Subcutaneous abdominal adipose tissue (tissue), 5 donors: Measurements from ENCODE around the gene RTCA.
A peak's percentile ranks its signal among the peaks of the same experiment; 100 is the strongest.
"Not testable (repeated sequence)": the region's sequence is repeated elsewhere in the genome, so short reads cannot be mapped to it uniquely, and the experiment has no call there.

Experiments used
- H3K27ac ChIP-seq: one replicate; pipeline ENCODE4 v1.7.0; 2013; ENCODE audit warnings: low read depth, mild to moderate bottlenecking, inconsistent platforms, low read length, moderate library complexity
- H3K27me3 ChIP-seq, 5 donors: one replicate each; pipeline ENCODE4 v1.7.0; 2013; ENCODE audit warnings: low read length in 5 of 5, inconsistent platforms in 1 of 5; ENCODE audit not compliant: control insufficient read depth in 5 of 5, insufficient read depth in 4 of 5
- H3K36me3 ChIP-seq, 5 donors: one replicate each; pipeline ENCODE4 v1.7.0; 2013; ENCODE audit warnings: low read length in 5 of 5; ENCODE audit not compliant: control insufficient read depth in 5 of 5, insufficient read depth in 5 of 5
- H3K4me1 ChIP-seq, 5 donors: one replicate each; pipeline ENCODE4 v1.7.0; 2013; ENCODE audit warnings: low read length in 5 of 5, mild to moderate bottlenecking in 3 of 5, moderate library complexity in 1 of 5; ENCODE audit not compliant: control insufficient read depth in 5 of 5, insufficient read depth in 5 of 5
- H3K4me3 ChIP-seq, 5 donors: one replicate each; pipeline ENCODE4 v1.7.0; 2013; ENCODE audit warnings: low read length in 5 of 5, low read depth in 1 of 5
- H3K9ac ChIP-seq, 5 donors: one replicate each; pipeline ENCODE4 v1.7.0; 2013; ENCODE audit warnings: low read length in 5 of 5, mild to moderate bottlenecking in 4 of 5, moderate library complexity in 3 of 5
- H3K9me3 ChIP-seq, 5 donors: one replicate each; pipeline ENCODE4 v1.7.0; 2013; ENCODE audit warnings: low read length in 5 of 5; ENCODE audit not compliant: control insufficient read depth in 5 of 5
- donor health status: healthy.
- donor health status: healthy.
- donor health status: healthy.
- donor health status: healthy.
- donor health status: healthy.

Gene RTCA

DNA sequence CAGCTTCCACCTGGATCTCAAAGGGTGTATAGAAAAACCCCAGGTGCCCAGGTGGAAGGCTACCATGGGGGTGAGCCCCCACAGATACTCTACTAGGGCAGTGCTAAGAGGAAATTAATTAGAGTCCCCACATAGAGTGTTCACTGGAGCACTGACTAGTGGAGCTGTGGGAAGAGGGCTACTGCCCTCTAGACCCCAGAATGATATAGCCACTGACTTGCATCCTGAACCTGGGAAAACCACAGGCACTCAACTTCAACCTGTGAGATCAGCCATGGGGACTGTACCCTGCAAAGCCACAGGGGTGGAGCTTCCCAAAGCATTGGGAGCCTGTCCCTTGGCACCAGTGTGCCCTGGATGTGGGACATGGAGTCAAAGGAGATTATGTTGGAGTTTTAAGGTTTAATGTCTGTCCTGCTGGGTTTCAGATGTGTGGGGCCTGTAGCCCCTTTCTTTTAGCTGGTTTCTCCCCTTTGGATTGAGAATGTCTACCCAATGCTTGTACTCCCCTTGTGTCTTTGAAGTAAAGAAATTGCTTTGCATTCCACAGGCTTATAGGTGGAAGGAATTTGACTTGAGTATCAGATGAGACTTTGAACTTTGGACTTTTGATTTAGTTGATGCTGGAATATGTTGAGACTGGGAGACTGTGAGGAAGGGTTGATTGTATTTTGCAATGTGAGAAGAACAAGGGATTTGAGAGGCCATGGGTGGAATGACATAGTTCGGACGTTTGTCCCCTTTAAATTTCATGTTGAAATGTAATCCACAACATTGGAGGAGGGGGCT is 54.5 kb downstream of the RTCA start:
- H3K36me3 ChIP-seq: no peaks in the 10 kb centered on the region
- H3K27me3 ChIP-seq: no peaks in the 10 kb centered on the region
- H3K9ac ChIP-seq: no peak overlapping the region
- peaks cover 0 to 16% (median 6%) of the 10 kb centered on the region in 5 donors for H3K9me3 ChIP-seq
- no peak overlapping the region for H3K27ac ChIP-seq
- H3K4me1 ChIP-seq: peaks cover 3 to 15% (median 6%) of the 10 kb centered on the region in 5 donors
- no peak overlapping the region for H3K4me3 ChIP-seq

GRCh38 chr1:100321100-100321493 is 55.1 kb downstream of the RTCA start:
- Histone ChIP-seq H3K4me1 (peaks cover 3 to 15% (median 6%) of the 10 kb centered on the region in 5 donors), H3K27ac (no peak overlapping the region), H3K9me3 (peaks cover 0 to 13% (median 6%) of the 10 kb centered on the region in 5 donors), H3K36me3 (no peaks in the 10 kb centered on the region), H3K4me3 (no peak overlapping the region), H3K27me3 (no peaks in the 10 kb centered on the region), H3K9ac (no peak overlapping the region)

DNA sequence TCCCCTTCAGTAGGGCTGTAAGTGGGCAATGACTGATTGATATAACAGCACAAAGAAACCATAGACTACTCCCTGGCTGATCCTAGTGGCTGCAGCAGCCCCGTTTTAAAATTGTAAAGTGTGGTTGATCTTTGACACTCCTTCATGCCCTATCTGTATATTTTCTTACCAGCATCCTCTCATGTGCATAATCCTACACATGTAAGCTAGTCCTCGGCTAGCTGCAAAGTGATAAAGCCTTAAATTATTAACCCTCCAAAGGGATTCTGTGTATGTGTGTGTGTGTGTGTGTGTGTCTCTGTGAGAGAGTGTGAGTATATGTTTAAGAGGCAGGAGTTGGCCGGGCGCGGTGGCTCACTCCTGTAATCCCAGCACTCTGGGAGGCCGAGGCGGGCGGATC is 55.5 kb downstream of the RTCA start:
- H3K4me1 ChIP-seq: peaks cover 3 to 15% (median 6%) of the 10 kb centered on the region in 5 donors
- no peak overlapping the region for H3K4me3 ChIP-seq
- H3K9ac ChIP-seq: no peak overlapping the region
- no peaks in the 10 kb centered on the region for H3K27me3 ChIP-seq
- no peaks in the 10 kb centered on the region for H3K36me3 ChIP-seq
- no peak overlapping the region for H3K27ac ChIP-seq
- peaks cover 0 to 11% (median 6%) of the 10 kb centered on the region in 5 donors for H3K9me3 ChIP-seq

GRCh38 chr1:100322436-100323211 is 56.6 kb downstream of the RTCA start:
- H3K4me1 ChIP-seq: peaks cover 3 to 15% (median 6%) of the 10 kb centered on the region in 5 donors
- H3K9ac ChIP-seq: peak overlapping the region in 2 of 5 donors; percentile 11 to 19
- H3K27me3 ChIP-seq: no peaks in the 10 kb centered on the region

GRCh38 chr1:100323419-100324106 is 57.5 kb downstream of the RTCA start:
- Histone ChIP-seq H3K9me3 (peaks cover 0 to 11% (median 6%) of the 10 kb centered on the region in 5 donors), H3K36me3 (no peaks in the 10 kb centered on the region), H3K4me1 (peaks cover 3 to 15% (median 6%) of the 10 kb centered on the region in 5 donors), H3K27me3 (no peaks in the 10 kb centered on the region), H3K9ac (peak overlapping the region in 2 of 5 donors; percentile 19 to 54), H3K4me3 (no peak overlapping the region), H3K27ac (peak overlapping the region; percentile 79)

More at GRCh38 chr1:100322436-100323211, 56.6 kb downstream of the RTCA start:
- Histone ChIP-seq H3K9me3 (peaks cover 0 to 11% (median 6%) of the 10 kb centered on the region in 5 donors), H3K36me3 (no peaks in the 10 kb centered on the region), H3K27ac (peak overlapping the region; percentile 79), H3K4me3 (no peak overlapping the region)

GRCh38 chr1:100325415-100326324 is 59.7 kb downstream of the RTCA start:
- H3K9me3 ChIP-seq: no peaks in the 10 kb centered on the region
- H3K27ac ChIP-seq: no peak overlapping the region
- no peak overlapping the region for H3K9ac ChIP-seq

GRCh38 chr1:100326325-100326670 is 60.3 kb downstream of the RTCA start:
- not testable (repeated sequence) for H3K9ac ChIP-seq, H3K27me3 ChIP-seq, H3K36me3 ChIP-seq, H3K9me3 ChIP-seq, H3K27ac ChIP-seq, H3K4me3 ChIP-seq
- peaks cover 3 to 15% (median 6%) of the 10 kb centered on the region in 5 donors for H3K4me1 ChIP-seq

More at GRCh38 chr1:100325415-100326324, 59.7 kb downstream of the RTCA start:
- no peaks in the 10 kb centered on the region for H3K36me3 ChIP-seq
- H3K27me3 ChIP-seq: no peaks in the 10 kb centered on the region
- peaks cover 3 to 15% (median 6%) of the 10 kb centered on the region in 5 donors for H3K4me1 ChIP-seq
- no peak overlapping the region for H3K4me3 ChIP-seq

GRCh38 chr1:100328133-100328532 is 62.1 kb downstream of the RTCA start:
- H3K27ac ChIP-seq: no peak overlapping the region
- no peak overlapping the region for H3K4me3 ChIP-seq

GRCh38 chr1:100331146-100331545 is 65.1 kb downstream of the RTCA start:
- not testable (repeated sequence) for H3K9ac ChIP-seq, H3K4me3 ChIP-seq, H3K36me3 ChIP-seq, H3K4me1 ChIP-seq, H3K9me3 ChIP-seq, H3K27me3 ChIP-seq, H3K27ac ChIP-seq

More at GRCh38 chr1:100328133-100328532, 62.1 kb downstream of the RTCA start:
- Histone ChIP-seq H3K36me3 (no peaks in the 10 kb centered on the region), H3K4me1 (peaks cover 3 to 8% (median 5%) of the 10 kb centered on the region in 5 donors), H3K9me3 (no peaks in the 10 kb centered on the region), H3K27me3 (no peaks in the 10 kb centered on the region), H3K9ac (no peak overlapping the region)
